IMR-90 (cell line): ENCODE data around the gene PRDM5. TPM values are rescaled to one million over a fixed set of nuclear protein-coding genes. Genes with fewer than 3 reads are reported as not detected.

Source experiments
- ATAC-seq: fragments of 200-7000 bp; cut with Tn5 transposase; 2 replicates; pipeline ENCODE4 v1.9.1; 2020; ENCODE audit warnings: low read depth, mild to moderate bottlenecking, moderate library complexity
- BruUV-seq: library from RNA; stranded (reverse); fragments of 400-500 nt; replicated peaks from 2 replicates; lab custom pipeline; 2021; lab: Mats Ljungman, UMichigan
- CTCF ChIA-PET: fragments of 300-600 bp; formaldehyde crosslinking; extraction: SDS; loops from one replicate; lab custom pipeline; 2021; ENCODE audit warnings: antibody characterized with exemption; lab: Yijun Ruan, JAX
- POLR2A ChIA-PET: fragments of 300-600 bp; sonication (Branson Sonifier 250); formaldehyde crosslinking; loops from one replicate; lab custom pipeline; 2022; ENCODE audit warnings: antibody characterized with exemption; ENCODE audit not compliant: unreplicated experiment; lab: Charles Lee
- DNase-seq: peaks from one replicate; pipeline ENCODE4 v3.0.0; 2013
- H2AFZ ChIP-seq: replicated peaks from 2 replicates; pipeline ENCODE3; 2013; ENCODE audit warnings: low read length, mild to moderate bottlenecking; ENCODE audit not compliant: poor library complexity
- H2AK5ac ChIP-seq: 2 replicates; pipeline ENCODE4 v1.6.1; 2013; ENCODE audit warnings: low read depth, low read length, inconsistent platforms
- H2AK9ac ChIP-seq: replicated peaks from 2 replicates; pipeline ENCODE3; 2013; ENCODE audit warnings: mild to moderate bottlenecking, low read depth, low read length, moderate library complexity; ENCODE audit not compliant: poor library complexity
- H2BK120ac ChIP-seq: 2 replicates; pipeline ENCODE4 v1.6.1; 2013; ENCODE audit warnings: low read depth, low read length, inconsistent platforms
- H2BK15ac ChIP-seq: 3 replicates; pipeline ENCODE4 v1.6.1; 2013; ENCODE audit warnings: low read depth, low read length, inconsistent platforms
- H2BK20ac ChIP-seq: 2 replicates; pipeline ENCODE4 v1.6.1; 2013; ENCODE audit warnings: low read depth, mild to moderate bottlenecking, inconsistent platforms, low read length, moderate library complexity
- H2BK5ac ChIP-seq: 2 replicates; pipeline ENCODE4 v1.6.1; 2013; ENCODE audit warnings: mild to moderate bottlenecking, low read depth, low read length, inconsistent platforms; ENCODE audit not compliant: poor library complexity, severe bottlenecking
- H3K14ac ChIP-seq: replicated peaks from 2 replicates; pipeline ENCODE4 v1.6.1; 2013; ENCODE audit warnings: low read depth, low read length, inconsistent platforms
- H3K18ac ChIP-seq: 2 replicates; pipeline ENCODE4 v1.6.1; 2013; ENCODE audit warnings: low read depth, low read length, control low read depth
- H3K23ac ChIP-seq: 2 replicates; pipeline ENCODE4 v1.6.1; 2013; ENCODE audit warnings: low read depth, low read length, inconsistent platforms
- H3K27ac ChIP-seq: 2 replicates; pipeline ENCODE4 v1.5.1; 2013; ENCODE audit warnings: mild to moderate bottlenecking, control low read depth, low read length; ENCODE audit not compliant: insufficient read depth
- H3K27me3 ChIP-seq: 2 replicates; pipeline ENCODE4 v1.6.1; 2013; ENCODE audit warnings: low read length; ENCODE audit not compliant: control insufficient read depth, insufficient read depth
- H3K36me3 ChIP-seq: 2 replicates; pipeline ENCODE4 v1.6.1; 2013; ENCODE audit warnings: low read length, mixed read lengths; ENCODE audit not compliant: control insufficient read depth, insufficient read depth
- H3K4ac ChIP-seq: 2 replicates; pipeline ENCODE4 v1.6.1; 2013; ENCODE audit warnings: low read depth, low read length, inconsistent platforms
- H3K4me1 ChIP-seq: 2 replicates; pipeline ENCODE4 v1.6.1; 2013; ENCODE audit warnings: low read length, mixed read lengths; ENCODE audit not compliant: control insufficient read depth, insufficient read depth
- H3K4me2 ChIP-seq: 2 replicates; pipeline ENCODE4 v1.6.1; 2013; ENCODE audit warnings: low read depth, mild to moderate bottlenecking, control low read depth, low read length, moderate library complexity
- H3K4me3 ChIP-seq: 2 replicates; pipeline ENCODE4 v1.5.1; 2013; ENCODE audit warnings: low read depth, mild to moderate bottlenecking, control low read depth, low read length, moderate library complexity; ENCODE audit not compliant: insufficient read depth
- H3K56ac ChIP-seq: 2 replicates; pipeline ENCODE4 v1.6.1; 2013; ENCODE audit warnings: low read length, inconsistent platforms; ENCODE audit not compliant: insufficient read depth; ENCODE audit errors: extremely low read depth
- H3K79me1 ChIP-seq, 2 experiments: 2 replicates each; pipeline ENCODE4 v1.6.1; 2013; ENCODE audit warnings: low read length in 2 of 2, inconsistent platforms in 1 of 2, low read depth in 1 of 2
- H3K9ac ChIP-seq: 2 replicates; pipeline ENCODE4 v1.6.1; 2013; ENCODE audit warnings: low read depth, low read length, control low read depth
- H3K9me1 ChIP-seq: 2 replicates; pipeline ENCODE4 v1.6.1; 2013; ENCODE audit warnings: low read length, inconsistent platforms; ENCODE audit not compliant: insufficient read depth
- H3K9me3 ChIP-seq: 2 replicates; pipeline ENCODE4 v1.6.1; 2013; ENCODE audit warnings: low read length; ENCODE audit not compliant: control insufficient read depth, insufficient read depth
- H4K20me1 ChIP-seq: 2 replicates; pipeline ENCODE4 v1.6.1; 2013; ENCODE audit warnings: low read length, inconsistent platforms; ENCODE audit not compliant: insufficient read depth
- H4K5ac ChIP-seq: 2 replicates; pipeline ENCODE4 v1.6.1; 2013; ENCODE audit warnings: mild to moderate bottlenecking, low read depth, low read length, control low read depth
- H4K8ac ChIP-seq, 2 experiments: 2 replicates each; pipeline ENCODE4 v1.6.1; 2013; ENCODE audit warnings: low read depth in 2 of 2, low read length in 2 of 2, control low read depth in 1 of 2, inconsistent platforms in 1 of 2
- H4K91ac ChIP-seq: 2 replicates; pipeline ENCODE4 v1.6.1; 2013; ENCODE audit warnings: low read depth, low read length, inconsistent platforms; ENCODE audit not compliant: insufficient read depth
- BHLHE40 ChIP-seq: fragments of 150-350 bp; IDR thresholded peaks from 2 replicates; pipeline ENCODE4 v1.6.1; 2016; ENCODE audit warnings: mild to moderate bottlenecking, low read depth, low read length
- CTCF ChIP-seq: conservative IDR thresholded peaks from 2 replicates; pipeline ENCODE4 v1.5.1; 2012; ENCODE audit warnings: mild to moderate bottlenecking, low read depth, low read length, improper control_type of control experiment
- ELK1 ChIP-seq: fragments of 150-350 bp; IDR thresholded peaks from 2 replicates; pipeline ENCODE4 v1.6.1; 2016; ENCODE audit warnings: low read depth, mild to moderate bottlenecking, low read length, moderate library complexity, borderline replicate concordance
- MAFK ChIP-seq: IDR thresholded peaks from 2 replicates; pipeline ENCODE4 v1.6.1; 2012; ENCODE audit warnings: low read depth, low read length, improper control_type of control experiment
- NFE2L2 ChIP-seq: fragments of 150-350 bp; IDR thresholded peaks from 2 replicates; pipeline ENCODE4 v1.6.1; 2016; ENCODE audit warnings: low read depth, mild to moderate bottlenecking, low read length
- POLR2A ChIP-seq: IDR thresholded peaks from 2 replicates; pipeline ENCODE4 v1.6.1; 2012; ENCODE audit warnings: mild to moderate bottlenecking, low read depth, low read length
- RAD21 ChIP-seq: IDR thresholded peaks from 2 replicates; pipeline ENCODE4 v1.6.1; 2012; ENCODE audit warnings: low read length, improper control_type of control experiment
- RFX5 ChIP-seq: IDR thresholded peaks from 2 replicates; pipeline ENCODE4 v1.8.0; 2012; ENCODE audit warnings: low read depth, mild to moderate bottlenecking, low read length, moderate library complexity
- SMC3 ChIP-seq: fragments of 150-350 bp; IDR thresholded peaks from 2 replicates; pipeline ENCODE4 v1.6.1; 2016; ENCODE audit warnings: low read depth, mild to moderate bottlenecking, antibody characterized with exemption, low read length, moderate library complexity
- WGBS, 2 experiments: methylation state at CpG; one replicate each; pipeline versions ENCODE4 v1.1.5 to v1.1.7; 2013; ENCODE audit warnings: missing lambda C conversion rate in 2 of 2; ENCODE audit not compliant: insufficient read length in 1 of 2; ENCODE audit errors: extremely low coverage in 2 of 2; 5-methylcytosine and 5-hydroxymethylcytosine counted together
- dilution Hi-C: fragments of 300-500 bp; cut with HindIII; formaldehyde crosslinking; loops from one replicate; pipeline ENCODE4 v1.14.3; 2018; ENCODE audit warnings: low sequenced_read_pairs; ENCODE audit not compliant: unreplicated experiment
- in situ Hi-C: fragments of 300-500 bp; cut with MboI; formaldehyde crosslinking; loops from 3 replicates; pipeline ENCODE4 v1.14.3; 2019; ENCODE audit warnings: low sequenced_read_pairs, inconsistent platforms, mixed read lengths
- intact Hi-C: fragments of 100-400 bp; cut with micrococcal nuclease; formaldehyde crosslinking; loops from 2 replicates; pipeline ENCODE4 v1.10.0; 2022
- polyA plus RNA-seq, 3 experiments: library from polyadenylated mRNA; depleted of rRNA; stranded (reverse); fragments of >200 nt; gene quantifications; 2 replicates each; pipeline ENCODE4 v1.2.3, GENCODE V29; 2012; ENCODE audit warnings: low replicate concordance in 1 of 3
- total RNA-seq: library from RNA; depleted of rRNA; stranded (reverse); fragments of >200 nt; gene quantifications from 2 replicates; pipeline ENCODE4 v1.2.3, GENCODE V29; 2012

The PRDM5 gene
- total and polyA plus RNA-seq, 2 of the 4 experiments (the other 2 are of a cell fraction): 4.1 to 10.8 TPM

GRCh38 chr4:120755864-120756263 lies 166.7 kb downstream of the PRDM5 start:
- H3K36me3 ChIP-seq: no peaks in the 10 kb centered on the region
- no peak overlapping the region for H4K8ac ChIP-seq
- DNase-seq (no peak), ATAC-seq (no peak)
- TF ChIP-seq RFX5 (no peak), RAD21 (no peak), SMC3 (no peak), POLR2A (no peak), MAFK (no peak), ELK1 (no peak), CTCF (no peak), NFE2L2 (no peak), BHLHE40 (no peak)
- H2BK120ac ChIP-seq: no peak overlapping the region
- no peak overlapping the region for H2BK5ac ChIP-seq
- ChIA-PET POLR2A (no interaction called here), CTCF (no interaction called here)
- H3K18ac ChIP-seq: no peak overlapping the region
- no peak overlapping the region for H4K5ac ChIP-seq
- no peaks in the 10 kb centered on the region for H3K4me1 ChIP-seq
- no peak overlapping the region for H3K4me3 ChIP-seq
- dilution Hi-C loops (no loop called here), intact Hi-C loops (no loop called here), in situ Hi-C loops (no loop called here)
- no peaks in the 10 kb centered on the region for H3K79me1 ChIP-seq
- BruUV-seq: no TSS peak
- H2BK15ac ChIP-seq: no peak overlapping the region
- no peaks in the 10 kb centered on the region for H4K20me1 ChIP-seq
- H3K9me1 ChIP-seq: 0 out of 2 replicates have a peak, but pooled peaks cover 2% of the 10 kb centered on the region
- 0 out of 2 replicates have a peak, but pooled peaks cover 1% of the 10 kb centered on the region for H3K9me3 ChIP-seq
- no peak overlapping the region for H2AFZ ChIP-seq
- H2AK9ac ChIP-seq: no peak overlapping the region
- no peak overlapping the region for H3K14ac ChIP-seq
- H3K27ac ChIP-seq: no peak overlapping the region
- H3K4me2 ChIP-seq: no peak overlapping the region
- no peak overlapping the region for H2AK5ac ChIP-seq
- H4K91ac ChIP-seq: no peak overlapping the region
- no peak overlapping the region for H3K4ac ChIP-seq
- WGBS, 2 experiments: no CpG with 5 or more reads among the region's 1 CpG
- no peak overlapping the region for H3K56ac ChIP-seq
- H3K27me3 ChIP-seq: no peaks in the 10 kb centered on the region
- no peak overlapping the region for H2BK20ac ChIP-seq
- no peak overlapping the region for H3K9ac ChIP-seq
- H3K23ac ChIP-seq: no peak overlapping the region
